Urothelium cell line (cell line): Measurements from ENCODE around the gene ONECUT2.

Experiments
- DNase-seq: peaks from one replicate; pipeline ENCODE4 v3.0.0; 2011; ENCODE audit warnings: low spot score, mixed read lengths
- FAIRE-seq: peaks from 2 replicates; lab custom pipeline; 2011; peaks lifted over from hg19 to GRCh38; lab: Jason Lieb, UNC

The ONECUT2 gene

GRCh38 chr18:57443702-57444101 lies 8.5 kb downstream of the ONECUT2 start:
- FAIRE-seq (no peak), DNase-seq (no peak)

- DNase-seq (no peak), FAIRE-seq (no peak)
Measured at GRCh38 chr18:57444301-57444759, 9.2 kb downstream of the ONECUT2 start.

- DNase-seq (no peak), FAIRE-seq (no peak)
Measured at GRCh38 chr18:57445488-57446319, 10.5 kb downstream of the ONECUT2 start.

- peak; percentile 47 for DNase-seq
- no peak for FAIRE-seq
Measured at GRCh38 chr18:57446322-57446721, 11.1 kb downstream of the ONECUT2 start.

GRCh38 chr18:57447154-57447621 lies 12.0 kb downstream of the ONECUT2 start:
- DNase-seq (no peak), FAIRE-seq (no peak)

GRCh38 chr18:57455576-57456129 lies 20.5 kb downstream of the ONECUT2 start:
- DNase-seq (no peak), FAIRE-seq (no peak)

- DNase-seq (no peak), FAIRE-seq (no peak)
Measured at GRCh38 chr18:57461652-57462269, 26.6 kb downstream of the ONECUT2 start.

- FAIRE-seq = no peak
- DNase-seq = no peak
Measured at GRCh38 chr18:57466307-57466706, 31.1 kb downstream of the ONECUT2 start.

GRCh38 chr18:57466745-57467409 lies 31.7 kb downstream of the ONECUT2 start:
- FAIRE-seq = no peak
- no peak for DNase-seq

- DNase-seq = no peak
- FAIRE-seq = no peak
Measured at GRCh38 chr18:57469884-57470283, 34.7 kb downstream of the ONECUT2 start.

- DNase-seq (no peak), FAIRE-seq (no peak)
Measured at GRCh38 chr18:57475408-57475807, 40.2 kb downstream of the ONECUT2 start.

GRCh38 chr18:57475903-57476302 lies 40.7 kb downstream of the ONECUT2 start:
- DNase-seq = no peak

GRCh38 chr18:57480733-57481132 lies 45.6 kb downstream of the ONECUT2 start:
- no peak for DNase-seq
- no peak for FAIRE-seq

More at GRCh38 chr18:57475903-57476302, 40.7 kb downstream of the ONECUT2 start:
- FAIRE-seq = no peak

GRCh38 chr18:57497372-57498294 lies 62.5 kb downstream of the ONECUT2 start:
- peak; percentile 6 for DNase-seq
- no peak for FAIRE-seq

GRCh38 chr18:57498682-57499256 lies 63.6 kb downstream of the ONECUT2 start:
- DNase-seq (no peak), FAIRE-seq (no peak)

- DNase-seq (no peak), FAIRE-seq (no peak)
Measured at GRCh38 chr18:57502624-57503023, 67.5 kb downstream of the ONECUT2 start.

GRCh38 chr18:57505231-57505630 lies 70.1 kb downstream of the ONECUT2 start:
- no peak for DNase-seq
- no peak for FAIRE-seq

- DNase-seq = no peak
- no peak for FAIRE-seq
Measured at GRCh38 chr18:57516056-57516455, 80.9 kb downstream of the ONECUT2 start.

GRCh38 chr18:57518533-57518932 lies 83.4 kb downstream of the ONECUT2 start:
- FAIRE-seq = no peak
- DNase-seq = no peak
